HG02938 (cell line): ENCODE data around the gene ZDHHC19.
"Not testable (repeated sequence)": the region's sequence is repeated elsewhere in the genome, so short reads cannot be mapped to it uniquely, and the experiment has no call there.

Experiments used
- ATAC-seq: cut with Tn5 transposase; IDR thresholded peaks from one replicate; pipeline ENCODE4 v1.9.1; 2021; ENCODE audit warnings: mild to moderate bottlenecking, moderate library complexity; ENCODE audit not compliant: unreplicated experiment

ZDHHC19 gene

DNA sequence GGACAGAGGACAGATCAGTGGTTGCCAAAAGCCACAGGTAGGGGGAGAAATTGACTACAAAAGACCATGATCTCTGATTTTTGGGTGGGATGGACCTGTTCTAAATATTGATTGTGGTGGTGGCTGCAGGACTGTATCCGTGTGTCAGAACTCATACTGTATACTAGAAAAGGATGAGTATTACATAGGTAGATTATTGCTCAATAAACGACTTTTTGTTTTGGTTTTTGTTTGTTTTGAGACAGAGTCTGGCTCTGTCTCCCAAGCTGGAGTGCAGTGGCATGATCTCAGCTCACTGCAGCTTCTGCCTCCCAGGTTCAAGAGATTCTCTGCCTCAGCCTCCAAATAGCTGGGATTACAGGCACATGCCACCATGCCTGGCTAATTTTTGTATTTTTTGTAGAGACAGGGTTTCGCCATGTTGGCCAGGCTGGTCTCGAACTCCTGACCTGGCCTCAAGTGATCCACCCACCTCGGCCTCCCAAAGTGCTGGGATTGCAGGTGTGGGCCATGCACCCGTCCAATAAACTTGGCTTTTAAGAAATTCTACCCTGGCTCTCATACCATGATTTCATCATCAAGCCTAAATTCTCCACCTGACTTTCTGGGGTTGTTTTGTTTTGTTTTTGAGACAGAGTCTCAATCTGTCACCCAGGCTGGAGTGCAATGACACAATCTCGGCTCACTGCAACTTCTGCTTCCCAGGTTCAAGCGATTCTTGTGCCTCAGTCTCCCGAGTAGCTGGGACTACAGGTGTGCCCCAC is 5.6 kb downstream of the ZDHHC19 start:
- not testable (repeated sequence) for ATAC-seq

DNA sequence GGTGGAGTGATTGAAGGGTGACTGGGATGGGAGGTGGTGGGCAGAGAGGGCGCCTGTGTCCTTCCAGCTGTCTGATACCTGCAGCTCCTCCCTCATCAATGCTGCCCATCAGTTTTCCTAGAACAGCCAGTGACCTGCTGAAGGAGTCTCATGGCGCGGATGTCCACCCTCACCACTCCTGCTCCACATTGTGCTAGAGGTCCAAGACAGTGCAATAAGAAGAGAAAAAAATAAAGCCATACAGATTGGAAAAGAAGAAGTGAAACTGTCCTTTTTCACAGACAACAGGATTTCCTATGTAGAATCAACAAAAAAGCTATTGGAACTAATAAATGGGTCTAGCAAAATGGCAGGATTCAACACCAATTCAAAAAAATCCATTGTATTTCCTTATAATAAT is 7.4 kb downstream of the ZDHHC19 start:
- no peak for ATAC-seq

DNA sequence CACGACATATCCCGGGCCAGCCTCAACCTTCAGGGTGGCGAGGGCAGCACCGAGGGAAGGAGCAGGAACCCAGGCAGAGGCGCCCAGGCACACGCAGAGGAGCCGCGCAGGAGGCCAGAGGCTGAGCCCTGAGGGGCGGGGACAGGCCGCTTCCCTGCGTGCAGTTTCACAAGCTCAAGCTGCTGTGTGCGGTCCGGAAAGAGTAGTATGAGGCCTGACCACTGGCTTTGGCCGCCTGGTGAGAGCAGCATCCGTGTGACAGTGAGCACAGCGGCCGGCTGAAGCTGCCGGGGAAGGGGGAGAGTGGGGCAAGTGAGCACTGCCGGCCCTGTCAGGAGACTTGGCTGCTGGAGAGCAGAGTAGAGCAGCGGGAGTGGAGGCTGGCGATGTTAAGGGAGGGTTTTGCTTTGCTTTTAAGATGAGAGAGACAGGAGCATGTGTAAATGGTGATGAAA is 8.7 kb downstream of the ZDHHC19 start:
- ATAC-seq: peak; percentile 42

DNA sequence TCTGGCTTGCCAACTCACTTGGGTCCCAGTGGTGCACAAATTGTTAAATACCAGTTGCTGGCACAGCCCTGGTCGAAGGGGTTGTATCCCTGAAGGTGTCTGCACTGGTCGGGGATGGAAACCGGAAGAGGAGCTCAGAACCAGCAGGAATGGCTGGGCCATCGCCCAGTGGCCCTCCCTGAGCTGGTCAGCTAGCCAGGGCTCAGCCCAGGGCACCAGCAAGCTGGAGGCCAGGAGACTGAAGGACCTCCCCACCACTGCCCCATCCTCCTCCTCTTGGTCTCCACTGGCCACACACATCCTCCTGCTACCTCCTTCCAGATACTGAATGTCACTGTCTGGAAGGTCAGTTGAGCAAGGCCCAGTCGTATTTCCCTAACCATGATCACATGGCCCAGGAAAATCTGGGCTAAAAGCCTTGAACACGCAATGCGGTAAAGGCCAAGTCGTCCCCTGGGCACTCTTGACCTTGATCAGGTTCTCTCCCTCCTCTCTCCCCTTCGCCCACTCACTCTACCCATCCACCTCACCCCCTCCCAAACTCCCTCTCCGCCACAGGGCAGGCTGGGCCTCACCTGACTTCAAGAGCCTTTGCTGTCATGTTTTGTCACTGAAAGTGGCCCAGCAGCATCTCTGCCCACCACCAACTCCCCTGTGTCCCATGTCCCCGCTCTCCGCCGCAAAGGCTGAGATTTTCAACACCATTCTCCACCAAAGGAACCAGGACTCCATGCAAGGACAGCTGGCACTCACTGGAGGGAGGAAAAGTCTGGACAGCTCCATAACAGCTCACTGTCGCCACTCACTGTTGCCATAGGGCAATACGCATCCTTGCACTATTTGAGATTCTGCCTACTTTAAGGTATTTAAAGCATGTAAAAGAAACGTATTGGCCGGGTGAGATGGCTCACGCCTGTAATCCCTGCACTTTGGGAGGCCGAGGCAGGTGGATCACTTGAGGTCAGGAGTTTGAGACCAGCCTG is 12.1 kb downstream of the ZDHHC19 start:
- no peak for ATAC-seq

DNA sequence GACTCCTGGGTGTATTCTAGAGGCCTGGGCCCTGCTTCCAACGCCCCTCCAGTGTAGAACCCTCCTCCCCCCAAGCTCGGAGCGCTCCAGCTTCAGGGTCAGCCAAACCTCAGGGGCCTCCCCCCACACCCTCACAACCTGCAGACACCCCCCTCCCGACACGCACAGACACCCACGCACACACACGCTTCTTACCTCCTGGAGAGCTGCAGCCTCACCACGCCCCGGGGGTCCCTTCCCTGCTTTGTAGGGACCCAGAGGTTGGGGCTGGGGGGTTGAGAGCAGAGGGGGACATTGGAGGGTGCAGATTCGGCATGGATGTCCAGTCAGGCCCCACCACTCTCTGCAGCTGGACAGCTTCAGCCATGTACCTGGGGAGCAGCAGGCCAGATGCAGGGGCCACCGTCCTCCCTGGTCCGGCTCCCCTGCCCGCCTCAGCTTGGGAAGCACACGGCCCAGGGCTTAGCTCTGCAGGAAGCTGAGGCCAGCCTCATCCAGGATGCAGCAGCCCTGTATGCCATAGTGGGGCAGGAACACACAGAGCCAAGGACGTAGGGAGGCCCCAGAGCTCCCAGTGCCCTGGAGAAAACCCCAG is 13.0 kb downstream of the ZDHHC19 start:
- no peak for ATAC-seq

DNA sequence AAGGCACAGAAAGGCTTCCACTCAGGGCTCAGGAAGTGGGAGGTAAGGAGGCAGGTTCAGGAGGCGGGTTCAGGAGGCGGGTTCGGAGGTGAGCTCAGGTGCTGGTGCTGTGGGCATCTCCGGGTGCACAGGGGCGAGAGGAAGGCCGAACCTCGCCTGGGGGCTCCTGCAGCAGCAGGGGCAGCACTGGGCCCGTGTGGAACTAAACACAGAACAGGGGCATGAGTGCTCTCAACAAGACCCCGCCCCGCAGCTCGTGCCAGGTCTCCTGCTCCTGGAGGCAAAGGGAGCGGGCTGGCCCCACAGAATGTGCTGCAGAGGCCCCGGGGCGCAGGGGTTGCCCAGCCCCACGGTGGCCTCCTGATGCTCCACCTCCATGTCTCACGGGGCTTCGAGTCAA is 13.7 kb downstream of the ZDHHC19 start:
- ATAC-seq: no peak

DNA sequence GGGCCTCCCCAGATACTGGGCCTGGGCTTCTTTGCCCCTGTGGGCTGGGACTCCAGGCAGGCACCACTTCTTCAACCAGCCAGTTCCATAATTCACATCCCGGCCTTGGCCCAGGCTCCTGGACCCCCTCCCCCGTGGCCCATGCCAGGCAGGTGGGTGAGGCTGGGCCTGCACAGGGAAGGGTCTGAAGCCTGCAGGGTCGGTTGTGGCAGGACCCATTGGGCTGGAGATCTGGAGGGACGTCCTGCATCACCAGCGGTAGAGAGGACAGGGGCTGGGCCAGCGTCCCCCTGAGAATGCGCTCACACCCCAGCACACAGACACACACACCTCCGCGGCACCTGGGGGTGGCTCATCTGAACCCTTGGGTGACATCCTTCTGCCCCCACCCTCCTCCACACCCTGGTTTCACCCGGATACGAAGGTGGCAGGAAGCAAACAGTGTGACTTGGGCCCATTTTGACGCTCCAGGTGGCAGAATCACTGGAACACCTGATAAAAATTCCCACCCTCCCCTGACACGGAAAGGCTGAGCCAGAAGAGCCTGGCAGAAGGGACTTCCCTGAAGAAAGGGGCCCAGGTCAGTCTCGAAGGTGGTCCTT is 15.4 kb downstream of the ZDHHC19 start:
- ATAC-seq: no peak

DNA sequence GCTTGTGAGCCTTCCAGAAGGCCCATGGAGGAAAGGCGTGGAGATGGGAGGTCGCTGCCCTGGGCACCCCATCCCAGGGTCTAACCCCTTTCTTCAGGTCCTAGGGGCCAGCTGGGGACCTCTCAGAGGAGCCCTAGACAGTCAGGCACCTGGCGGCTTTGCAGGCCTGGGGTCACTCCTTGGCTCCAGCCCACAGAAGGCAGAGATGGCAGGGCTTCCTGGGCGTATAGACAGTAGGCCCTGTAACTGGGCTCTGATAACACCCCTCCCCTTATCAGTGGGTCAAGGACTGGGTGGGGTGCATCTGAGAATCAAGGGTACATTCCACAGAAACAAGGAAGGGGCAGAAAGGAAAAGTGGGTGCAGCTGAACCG is 16.7 kb downstream of the ZDHHC19 start:
- no peak for ATAC-seq

DNA sequence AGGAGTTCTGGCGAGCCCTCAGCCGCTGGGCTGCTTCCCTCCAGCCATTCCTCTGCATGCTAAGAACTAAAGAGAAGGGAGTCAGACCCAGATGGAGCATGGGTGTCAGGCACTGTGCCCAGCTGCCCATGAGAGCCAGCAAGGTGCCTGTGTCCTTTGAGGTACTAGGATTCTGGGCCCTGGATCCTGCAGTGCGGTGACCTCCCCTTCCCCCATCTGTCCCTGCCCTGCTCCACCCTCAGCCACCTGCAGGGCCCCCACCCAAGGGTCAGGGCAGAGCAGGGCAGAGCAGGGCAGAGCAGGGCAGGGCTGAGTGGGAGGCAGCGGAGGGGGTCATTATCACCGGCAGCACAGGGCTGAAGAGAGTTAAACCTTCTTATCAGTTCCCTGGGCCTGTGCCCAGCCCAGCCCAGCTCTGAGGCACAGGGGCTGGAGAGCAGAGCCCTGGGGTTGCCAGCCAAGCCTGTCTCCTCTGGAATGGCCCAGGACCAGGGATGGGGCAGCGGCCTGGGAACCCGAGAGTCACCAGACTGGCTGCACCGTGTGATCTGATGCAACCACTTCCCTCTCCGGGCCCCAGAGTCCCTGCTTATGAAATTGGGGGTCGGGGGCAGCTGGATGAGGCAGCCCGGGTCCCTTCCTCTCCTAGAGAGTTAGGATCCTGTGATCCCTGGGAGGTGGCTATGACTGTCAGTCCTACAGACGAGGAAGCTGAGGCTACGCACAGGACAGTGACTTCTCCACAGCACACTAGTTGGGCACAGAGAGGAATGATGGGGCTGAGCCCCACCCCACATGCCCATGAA is 17.3 kb downstream of the ZDHHC19 start:
- ATAC-seq: no peak

DNA sequence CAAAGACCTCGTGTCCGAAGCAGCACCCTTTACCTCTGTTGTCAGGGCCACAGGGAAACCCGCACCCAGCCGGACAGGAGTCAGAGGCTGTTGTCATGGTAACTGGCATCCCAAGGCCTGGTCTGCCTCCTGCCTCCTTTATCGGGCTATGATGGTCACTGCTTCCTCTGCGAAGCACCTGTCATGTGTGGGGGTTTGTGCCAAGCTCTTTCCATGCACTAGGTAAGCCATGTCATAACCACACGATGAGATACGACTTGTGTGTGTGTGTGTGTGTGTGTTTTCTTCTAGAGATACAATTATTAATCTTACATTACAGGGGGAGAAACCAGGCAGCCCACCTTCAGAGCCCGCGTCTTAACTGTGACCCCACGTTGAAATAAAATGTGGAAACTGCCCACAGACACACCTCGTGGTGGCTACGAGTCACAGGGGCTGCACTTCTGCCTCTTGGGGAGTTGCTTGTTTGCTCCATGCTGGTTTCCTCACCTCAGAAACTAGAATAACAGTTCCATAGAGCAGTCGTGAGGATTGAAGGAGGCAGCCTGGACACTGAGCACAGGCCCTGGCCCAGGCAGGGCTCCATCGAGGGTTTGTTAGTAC is 18.0 kb downstream of the ZDHHC19 start:
- no peak for ATAC-seq

DNA sequence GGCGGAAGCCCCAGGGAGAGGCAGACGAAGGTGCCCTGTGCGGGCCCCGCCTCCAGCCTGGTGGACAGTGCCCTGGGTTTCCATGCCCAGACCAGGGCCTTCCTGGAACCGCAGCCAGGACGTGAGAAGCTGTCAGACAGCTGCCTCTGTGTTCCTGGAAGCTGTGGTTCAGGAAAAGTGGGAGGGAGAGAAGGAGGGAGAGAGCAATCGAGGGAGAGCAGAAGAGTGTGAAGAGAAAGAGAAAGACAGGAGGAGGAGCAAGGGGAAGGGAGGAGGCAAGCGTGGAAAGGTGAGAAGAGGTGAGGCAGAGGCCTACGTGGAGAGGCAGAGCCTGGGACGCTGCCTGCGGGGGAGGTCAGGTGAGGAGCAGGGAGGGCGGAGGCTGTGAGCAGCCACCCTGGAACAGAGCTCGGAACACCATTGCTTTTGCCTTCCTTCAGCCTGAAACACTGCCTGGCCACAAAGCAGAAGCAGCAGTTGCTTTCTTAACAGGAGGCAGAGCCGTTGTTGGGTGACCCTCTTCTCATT is 18.6 kb downstream of the ZDHHC19 start:
- ATAC-seq: no peak

DNA sequence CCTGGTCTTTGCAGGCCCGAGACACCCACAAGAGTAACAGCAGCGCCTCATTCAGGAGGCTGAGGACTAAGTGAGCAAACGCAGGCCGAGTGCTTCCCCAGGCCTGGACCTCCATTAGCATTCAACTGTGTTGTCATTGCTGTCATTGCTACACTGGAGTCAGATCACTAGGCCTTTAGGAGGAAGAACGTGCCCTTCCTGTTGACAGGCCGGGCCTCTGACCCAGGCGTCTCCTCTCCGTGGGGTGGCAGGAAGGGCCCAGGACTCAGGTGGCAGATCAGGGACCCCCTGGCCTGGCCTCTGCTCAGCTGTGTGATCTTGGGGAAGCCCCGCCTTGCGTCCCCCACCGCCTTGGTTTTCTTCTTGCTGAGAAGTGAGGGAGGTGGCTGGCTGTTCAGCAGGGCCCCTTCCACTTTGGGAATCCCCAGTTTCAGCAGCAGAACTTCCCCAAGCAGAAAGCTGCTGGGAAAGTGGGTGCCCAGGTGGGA is 19.1 kb downstream of the ZDHHC19 start:
- no peak for ATAC-seq

DNA sequence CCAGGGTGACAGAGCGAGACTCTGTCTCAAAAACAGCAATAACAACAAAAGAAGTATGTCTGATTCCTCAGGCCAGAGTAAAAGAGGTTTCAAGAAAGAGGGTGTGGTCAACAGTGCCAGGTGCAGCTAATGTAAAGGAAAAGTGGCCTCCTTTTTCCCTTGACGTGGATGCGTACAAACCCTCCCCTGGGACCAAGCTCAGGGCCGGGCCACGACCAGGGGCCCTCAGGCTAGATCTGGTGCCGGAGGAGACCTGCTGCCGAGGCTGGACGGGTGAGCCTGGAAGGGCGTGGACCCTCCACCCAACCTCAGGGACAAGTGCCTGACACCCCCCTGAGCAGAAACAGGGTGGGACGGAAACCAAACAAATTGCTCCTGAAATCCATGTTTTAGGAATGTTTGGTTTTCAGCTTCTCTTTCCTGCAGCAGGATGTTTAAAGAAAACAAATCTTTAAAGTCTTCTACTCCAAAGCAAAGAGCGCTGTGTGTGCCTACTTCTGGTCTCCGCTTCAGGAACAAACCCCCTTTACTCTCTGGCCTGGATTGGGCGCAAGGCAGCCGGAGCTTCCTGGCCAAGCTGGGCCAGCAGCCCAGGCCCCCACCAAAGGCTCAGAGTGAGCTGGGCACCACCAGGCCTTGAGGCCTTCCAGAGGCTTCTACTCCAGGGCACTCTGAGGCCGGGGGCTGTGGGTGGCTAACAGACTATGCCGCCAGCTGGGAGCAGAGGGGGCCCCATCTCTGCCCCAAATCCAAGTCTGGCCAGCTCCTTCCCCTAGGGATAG is 21.4 kb downstream of the ZDHHC19 start:
- no peak for ATAC-seq

DNA sequence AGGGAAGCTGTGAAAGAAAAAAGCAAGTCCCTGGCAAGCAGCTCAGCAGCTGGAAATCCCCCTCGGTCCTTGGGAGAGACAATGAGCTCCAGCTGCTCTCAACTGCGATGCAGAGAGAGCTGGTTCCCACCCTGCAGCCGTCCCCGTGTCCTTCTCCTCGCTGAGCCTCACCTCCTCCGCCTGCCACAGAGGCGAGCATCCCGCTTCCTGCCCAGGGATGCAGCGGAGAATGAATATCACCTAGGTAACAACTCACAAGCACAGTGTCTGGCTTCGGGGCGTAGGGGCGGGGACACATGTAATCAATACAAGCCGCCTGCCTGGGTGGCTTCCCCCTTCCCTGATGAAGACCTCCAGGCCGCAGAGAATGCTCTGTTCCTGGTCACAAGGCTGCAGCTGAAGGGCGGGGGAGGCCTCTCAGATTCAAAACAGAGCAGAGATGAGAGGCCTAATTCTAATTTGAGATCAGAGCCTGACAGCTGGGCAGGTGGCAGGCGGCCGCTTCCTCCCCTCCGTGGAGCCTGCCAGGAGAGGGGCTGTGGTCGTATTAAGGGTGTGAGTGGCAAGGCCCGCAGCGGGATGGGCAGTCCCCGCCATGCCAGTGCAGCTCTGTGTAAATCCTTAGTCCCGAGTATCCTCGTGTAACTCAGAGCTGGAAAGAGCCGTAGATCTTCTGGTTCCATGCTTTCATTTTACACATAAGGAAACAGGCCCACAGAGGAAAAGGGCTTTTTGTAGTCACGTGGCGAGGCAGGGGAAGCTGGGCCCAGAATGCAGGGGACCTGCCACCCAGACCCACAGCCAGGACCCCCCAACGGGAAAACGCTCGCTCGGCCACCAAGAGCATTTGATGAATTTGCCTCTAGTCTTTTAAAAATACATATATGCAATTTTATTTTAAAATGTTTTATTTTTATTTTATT is 24.3 kb downstream of the ZDHHC19 start:
- ATAC-seq: peak; percentile 50

DNA sequence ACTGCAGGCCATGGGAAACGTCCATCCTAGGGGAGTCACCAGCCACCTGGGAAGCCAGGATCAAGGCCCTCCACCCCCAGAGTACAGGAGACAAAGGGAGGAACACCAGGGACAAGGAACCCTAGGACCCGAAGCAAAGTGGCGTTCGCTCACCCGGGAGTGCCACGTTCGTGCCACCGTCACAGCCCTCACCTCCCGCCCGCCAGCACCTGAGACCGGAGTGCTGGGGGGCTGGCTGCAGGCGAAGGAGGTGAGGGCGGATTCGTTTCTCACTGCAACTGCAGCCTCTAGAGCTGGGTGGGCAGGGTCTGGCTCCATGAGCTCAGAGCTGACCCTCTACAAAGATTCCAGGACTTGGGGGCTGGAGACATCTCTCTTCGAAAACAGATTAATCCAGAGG is 26.3 kb downstream of the ZDHHC19 start:
- no peak for ATAC-seq

DNA sequence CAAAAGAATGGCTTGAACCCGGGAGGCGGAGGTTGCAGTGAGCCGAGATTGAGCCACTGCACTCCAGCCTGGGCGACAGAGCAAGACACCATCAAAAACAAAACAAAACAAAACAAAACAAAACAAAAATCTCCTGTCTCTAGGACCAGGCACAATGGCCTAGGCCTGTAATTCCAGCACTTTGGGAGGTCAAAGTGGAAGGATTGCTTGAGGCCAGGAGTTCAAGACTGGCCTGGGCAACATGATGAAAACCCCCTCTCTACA is 27.1 kb downstream of the ZDHHC19 start:
- not testable (repeated sequence) for ATAC-seq

DNA sequence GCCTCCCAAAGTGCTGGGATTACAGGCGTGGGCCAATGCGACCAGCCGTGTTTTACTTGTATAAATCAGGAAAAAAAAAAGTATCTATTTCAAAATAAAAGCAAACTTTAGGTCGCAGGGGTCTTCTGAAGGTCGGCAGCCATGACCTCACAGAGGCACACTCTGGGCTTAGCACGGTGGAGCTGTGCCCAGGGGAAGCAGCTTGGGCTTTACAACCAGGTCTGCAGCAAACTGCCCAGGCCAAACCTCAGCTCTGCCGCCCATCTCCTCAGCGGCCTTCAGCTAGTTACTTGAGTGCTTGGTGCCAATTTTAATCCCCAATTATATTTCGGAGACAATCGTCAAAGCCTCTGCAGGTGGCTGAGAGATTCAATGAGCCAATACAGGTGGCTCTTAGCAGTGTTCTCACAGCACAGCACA is 30.1 kb downstream of the ZDHHC19 start:
- no peak for ATAC-seq

DNA sequence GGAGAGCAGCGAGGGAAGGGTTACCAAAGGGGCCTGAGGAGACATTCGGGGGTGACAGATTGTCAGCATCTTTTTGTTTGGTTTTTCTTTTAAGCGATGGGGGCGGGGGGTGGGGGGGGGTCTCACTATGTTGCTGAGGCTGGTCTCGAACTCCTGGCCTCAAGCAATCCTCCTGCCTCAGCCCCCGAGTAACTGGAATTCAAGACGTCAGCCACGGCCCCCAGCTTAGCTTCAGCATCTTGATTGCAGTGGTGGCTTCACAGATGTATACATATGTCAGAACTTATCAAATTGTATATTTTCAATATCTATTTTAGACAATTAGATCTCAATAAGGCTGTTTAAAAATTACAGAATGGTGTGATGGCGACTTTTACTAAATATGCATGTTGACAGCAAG is 30.9 kb downstream of the ZDHHC19 start:
- no peak for ATAC-seq
